ENCODE measurements around the gene ALPL.

GRCh38 chr1:21541835-21542234, 32.6 kb downstream of the ALPL start:
- TF ChIP-seq POLR2AphosphoS5 (IDR thresholded peaks at IDR 0.05; ENCODE audit: low read depth, low read length) (no peak), SPI1 (IDR thresholded peaks at IDR 0.05; ENCODE audit: low read depth, low read length) (no peak), POLR2A (IDR thresholded peaks at IDR 0.05; ENCODE audit: low read depth, low read length) (no peak), PAX5 (IDR thresholded peaks at IDR 0.05; ENCODE audit: insufficient read depth, low read length, severe bottlenecking) (no peak), TAF1 (IDR thresholded peaks at IDR 0.05; ENCODE audit: low read depth, low read length) (no peak), POU2F2 (IDR thresholded peaks at IDR 0.05; ENCODE audit: low read depth, low read length) (no peak)
